Lower lobe of right lung (tissue), 2 donors: ENCODE results near the gene FASN. TPM values are rescaled to one million over a fixed set of nuclear protein-coding genes. Genes with fewer than 3 reads are reported as not detected.
"Not testable (repeated sequence)": the region's sequence is repeated elsewhere in the genome, so short reads cannot be mapped to it uniquely, and the experiment has no call there.

ENCODE experiments used
- ATAC-seq, 2 donors: fragments of 200-7000 bp; cut with Tn5 transposase; one replicate each; pipeline ENCODE4 v1.9.1; 2020 to 2022; ENCODE audit warnings: mild to moderate bottlenecking in 2 of 2, moderate library complexity in 2 of 2
- DNase-seq: peaks from one replicate; pipeline ENCODE4 v3.0.0-alpha.2; 2020
- H3K27ac ChIP-seq: fragments of 200-600 bp; one replicate; pipeline ENCODE4 v1.8.0; 2022
- H3K27me3 ChIP-seq: fragments of 200-600 bp; one replicate; pipeline ENCODE4 v1.8.0; 2022; ENCODE audit warnings: low read depth
- H3K36me3 ChIP-seq: fragments of 200-600 bp; one replicate; pipeline ENCODE4 v1.8.0; 2022; ENCODE audit warnings: mild to moderate bottlenecking
- H3K4me1 ChIP-seq: fragments of 200-600 bp; one replicate; pipeline ENCODE4 v1.8.0; 2022
- H3K4me3 ChIP-seq: fragments of 200-600 bp; one replicate; pipeline ENCODE4 v1.8.0; 2022; ENCODE audit warnings: mild to moderate bottlenecking
- H3K9me3 ChIP-seq: fragments of 200-600 bp; one replicate; pipeline ENCODE4 v1.8.0; 2022
- intact Hi-C: fragments of 100-400 bp; cut with DNase I; formaldehyde crosslinking; loops from one replicate; pipeline ENCODE4 v1.11.0; 2022
- total RNA-seq: library from RNA; stranded (reverse); fragmentation: NEBNext Ultra II Directional; extraction: Animal tissue kit (Norgen Biotek cat#: 25700); gene quantifications from one replicate; pipeline ENCODE4 v1.2.1, GENCODE V29; 2021
- TF ChIP-seq, protein P1 (sequence below): fragments of 200-600 bp; IDR thresholded peaks from one replicate; pipeline ENCODE4 v1.8.0; 2022; ENCODE audit warnings: antibody characterized with exemption, mild to moderate bottlenecking
- donor health status: DM: no; HTN: yes; CAD: no; lungs with severe emphysema.

The FASN gene
- total RNA-seq, 1 donor from 2014 or later: 302 TPM

GRCh38 chr17:82043507-82043906 is 54.5 kb downstream of the FASN start:
- peaks cover 14% of the 10 kb centered on the region for H3K36me3 ChIP-seq
- DNase-seq: no peak
- intact Hi-C loops: no loop called here

GRCh38 chr17:82042649-82043048 is 55.4 kb downstream of the FASN start:
- H3K4me3 ChIP-seq: no peak overlapping the region
- intact Hi-C loops: no loop called here
- H3K36me3 ChIP-seq: peaks cover 9% of the 10 kb centered on the region
- ATAC-seq (no peak), DNase-seq (no peak)
- H3K9me3 ChIP-seq: no peaks in the 10 kb centered on the region
- TF ChIP-seq, protein P1, sequence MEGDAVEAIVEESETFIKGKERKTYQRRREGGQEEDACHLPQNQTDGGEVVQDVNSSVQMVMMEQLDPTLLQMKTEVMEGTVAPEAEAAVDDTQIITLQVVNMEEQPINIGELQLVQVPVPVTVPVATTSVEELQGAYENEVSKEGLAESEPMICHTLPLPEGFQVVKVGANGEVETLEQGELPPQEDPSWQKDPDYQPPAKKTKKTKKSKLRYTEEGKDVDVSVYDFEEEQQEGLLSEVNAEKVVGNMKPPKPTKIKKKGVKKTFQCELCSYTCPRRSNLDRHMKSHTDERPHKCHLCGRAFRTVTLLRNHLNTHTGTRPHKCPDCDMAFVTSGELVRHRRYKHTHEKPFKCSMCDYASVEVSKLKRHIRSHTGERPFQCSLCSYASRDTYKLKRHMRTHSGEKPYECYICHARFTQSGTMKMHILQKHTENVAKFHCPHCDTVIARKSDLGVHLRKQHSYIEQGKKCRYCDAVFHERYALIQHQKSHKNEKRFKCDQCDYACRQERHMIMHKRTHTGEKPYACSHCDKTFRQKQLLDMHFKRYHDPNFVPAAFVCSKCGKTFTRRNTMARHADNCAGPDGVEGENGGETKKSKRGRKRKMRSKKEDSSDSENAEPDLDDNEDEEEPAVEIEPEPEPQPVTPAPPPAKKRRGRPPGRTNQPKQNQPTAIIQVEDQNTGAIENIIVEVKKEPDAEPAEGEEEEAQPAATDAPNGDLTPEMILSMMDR: no peak
- H3K27me3 ChIP-seq: no peaks in the 10 kb centered on the region
- no peak overlapping the region for H3K27ac ChIP-seq
- H3K4me1 ChIP-seq: peaks cover 11% of the 10 kb centered on the region

More at GRCh38 chr17:82043507-82043906, 54.5 kb downstream of the FASN start:
- no peak for ATAC-seq
- no peak overlapping the region for H3K27ac ChIP-seq
- H3K4me1 ChIP-seq: peaks cover 2% of the 10 kb centered on the region
- H3K9me3 ChIP-seq: no peaks in the 10 kb centered on the region
- no peak overlapping the region for H3K4me3 ChIP-seq
- no peaks in the 10 kb centered on the region for H3K27me3 ChIP-seq
- TF ChIP-seq, protein P1: no peak

DNA sequence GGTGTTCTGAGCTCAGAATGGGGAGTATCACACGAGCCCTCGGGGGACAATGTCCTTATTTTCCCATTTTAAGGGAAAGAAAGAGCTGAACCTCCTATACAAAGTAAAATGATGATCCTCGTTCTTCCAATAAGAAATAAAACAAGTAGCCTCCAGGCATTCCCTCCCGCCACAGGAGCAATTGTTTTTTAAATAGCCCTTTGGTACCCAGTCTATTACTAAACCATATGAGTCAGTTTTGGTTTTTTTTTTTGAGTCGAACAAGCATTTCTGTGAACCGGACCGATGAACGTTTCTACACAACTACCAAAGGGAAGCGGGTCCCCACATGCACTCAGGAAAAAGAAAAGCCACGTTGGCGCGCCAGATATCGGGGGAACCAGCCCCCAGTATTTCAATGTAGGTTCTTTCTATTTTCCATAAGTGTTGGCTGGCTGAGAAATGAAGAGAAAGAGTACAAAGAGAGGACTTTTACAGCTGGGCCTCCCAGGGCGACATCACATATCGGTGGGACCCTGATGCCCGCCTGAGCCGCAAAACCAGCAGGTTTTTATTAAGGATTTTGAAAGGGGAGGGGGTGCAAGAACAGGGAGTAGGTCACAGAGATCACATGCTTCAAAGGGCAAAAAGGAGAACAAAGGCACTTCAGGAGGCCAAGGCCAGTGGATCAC is 56.8 kb downstream of the FASN start:
- ATAC-seq (no peak), DNase-seq (no peak)
- TF ChIP-seq, protein P1: no peak
- peaks cover 17% of the 10 kb centered on the region for H3K4me1 ChIP-seq
- H3K27me3 ChIP-seq: no peaks in the 10 kb centered on the region
- intact Hi-C loops: no loop called here
- no peak overlapping the region for H3K4me3 ChIP-seq
- no peak overlapping the region for H3K27ac ChIP-seq
- H3K9me3 ChIP-seq: no peaks in the 10 kb centered on the region
- H3K36me3 ChIP-seq: no peaks in the 10 kb centered on the region

DNA sequence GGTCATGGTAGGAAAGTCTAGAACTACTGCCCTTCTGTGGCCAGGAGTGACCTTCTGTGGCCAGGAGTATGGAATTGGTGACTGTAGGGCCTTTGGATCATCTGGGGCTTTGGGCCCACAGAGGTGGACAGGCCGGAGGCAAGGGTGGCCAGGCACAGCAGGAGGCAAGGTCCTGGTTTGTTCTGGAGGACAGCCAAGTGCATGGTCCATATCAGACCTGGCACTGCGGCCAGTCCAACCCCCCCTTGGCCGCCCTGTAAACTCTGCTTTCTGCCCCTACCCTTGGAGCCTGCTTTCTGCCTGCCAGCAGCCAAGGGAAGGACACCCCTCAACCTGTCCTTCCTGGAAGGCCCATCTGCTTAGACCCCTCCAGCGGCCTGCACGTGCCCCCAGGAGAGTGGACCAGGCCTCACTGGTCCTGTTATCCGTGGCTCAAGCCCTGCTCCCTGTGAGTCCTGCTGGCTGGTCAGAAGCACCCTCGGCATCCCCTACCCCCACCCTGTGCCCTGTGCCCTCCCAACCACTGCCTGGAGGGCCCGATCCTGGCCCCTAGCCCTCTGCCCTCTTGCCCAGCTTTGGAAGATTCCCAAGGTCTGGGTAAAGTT is 58.2 kb downstream of the FASN start:
- Histone ChIP-seq H3K9me3 (no peaks in the 10 kb centered on the region), H3K27ac (no peak overlapping the region), H3K27me3 (no peaks in the 10 kb centered on the region), H3K36me3 (no peaks in the 10 kb centered on the region), H3K4me3 (no peak overlapping the region), H3K4me1 (peaks cover 27% of the 10 kb centered on the region)
- DNase-seq (no peak), ATAC-seq (no peak)
- TF ChIP-seq, protein P1: no peak
- intact Hi-C loops: no loop called here

GRCh38 chr17:82038796-82039409 is 59.1 kb downstream of the FASN start:
- H3K36me3 ChIP-seq, ATAC-seq, intact Hi-C loops, H3K27me3 ChIP-seq, H3K9me3 ChIP-seq, H3K4me3 ChIP-seq, DNase-seq, H3K27ac ChIP-seq: not testable (repeated sequence)
- H3K4me1 ChIP-seq: peaks cover 27% of the 10 kb centered on the region

- H3K27ac ChIP-seq: peak overlapping the region; percentile 97
- H3K9me3 ChIP-seq: no peaks in the 10 kb centered on the region
- intact Hi-C loops: no loop called here
- DNase-seq (no peak), ATAC-seq (no peak)
- H3K4me3 ChIP-seq: peak overlapping the region; percentile 76
- H3K27me3 ChIP-seq: no peaks in the 10 kb centered on the region
- H3K36me3 ChIP-seq: no peaks in the 10 kb centered on the region
- TF ChIP-seq, protein P1: no peak
- peaks cover 27% of the 10 kb centered on the region for H3K4me1 ChIP-seq
Measured at GRCh38 chr17:82037889-82038195, 60.2 kb downstream of the FASN start.
